ENCODE data around the gene TMCC3.

The TMCC3 gene

GRCh38 chr12:94667031-94667540, 16.7 kb upstream of the TMCC3 start:
- no peak for DNase-seq (ENCODE audit: extremely low spot score)
- ChIA-PET POLR2A (interaction anchor here (0.7 kb wide), 1 partner anchor 106 kb away, joined by 6 read pairs; no protein-coding TSS in a partner anchor), CTCF (interaction anchor here (1.2 to 2.0 kb wide), 3 partner anchors 9 to 40 kb away, joined by 3 to 5 read pairs (median 4); no protein-coding TSS in a partner anchor)
- TF ChIP-seq, protein P1, sequence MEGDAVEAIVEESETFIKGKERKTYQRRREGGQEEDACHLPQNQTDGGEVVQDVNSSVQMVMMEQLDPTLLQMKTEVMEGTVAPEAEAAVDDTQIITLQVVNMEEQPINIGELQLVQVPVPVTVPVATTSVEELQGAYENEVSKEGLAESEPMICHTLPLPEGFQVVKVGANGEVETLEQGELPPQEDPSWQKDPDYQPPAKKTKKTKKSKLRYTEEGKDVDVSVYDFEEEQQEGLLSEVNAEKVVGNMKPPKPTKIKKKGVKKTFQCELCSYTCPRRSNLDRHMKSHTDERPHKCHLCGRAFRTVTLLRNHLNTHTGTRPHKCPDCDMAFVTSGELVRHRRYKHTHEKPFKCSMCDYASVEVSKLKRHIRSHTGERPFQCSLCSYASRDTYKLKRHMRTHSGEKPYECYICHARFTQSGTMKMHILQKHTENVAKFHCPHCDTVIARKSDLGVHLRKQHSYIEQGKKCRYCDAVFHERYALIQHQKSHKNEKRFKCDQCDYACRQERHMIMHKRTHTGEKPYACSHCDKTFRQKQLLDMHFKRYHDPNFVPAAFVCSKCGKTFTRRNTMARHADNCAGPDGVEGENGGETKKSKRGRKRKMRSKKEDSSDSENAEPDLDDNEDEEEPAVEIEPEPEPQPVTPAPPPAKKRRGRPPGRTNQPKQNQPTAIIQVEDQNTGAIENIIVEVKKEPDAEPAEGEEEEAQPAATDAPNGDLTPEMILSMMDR (IDR thresholded peaks at IDR 0.05; ENCODE audit: control extremely low read depth, extremely low read depth, low read depth, missing control alignments) = no peak

DNA sequence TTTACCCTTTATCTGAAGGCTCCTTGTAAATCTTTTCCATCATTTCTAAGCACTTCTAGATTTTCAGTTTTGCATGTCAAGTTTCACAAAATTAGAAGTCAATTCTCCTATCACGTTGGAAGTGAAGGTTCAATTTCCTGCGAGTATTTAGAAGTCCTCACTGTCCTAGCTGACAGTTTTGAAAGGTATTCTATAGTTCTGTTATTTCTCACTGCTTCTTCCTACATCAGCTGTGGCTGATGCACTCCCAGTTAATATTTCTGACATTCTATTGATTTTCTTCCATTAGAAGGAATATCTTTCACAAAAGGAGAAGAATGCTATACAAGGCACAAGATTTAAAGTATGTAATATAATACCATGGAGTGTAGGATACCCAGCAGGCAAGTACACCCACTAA, 15.8 kb upstream of the TMCC3 start:
- POLR2A ChIA-PET = no interaction called here
- TF ChIP-seq, protein P1 (IDR thresholded peaks at IDR 0.05; ENCODE audit: control extremely low read depth, extremely low read depth, low read depth, missing control alignments) = no peak
- DNase-seq (ENCODE audit: extremely low spot score) = no peak
- CTCF ChIA-PET = interaction anchor here (0.8 to 2.0 kb wide), 6 partner anchors 8 to 209 kb away, joined by 3 to 4 read pairs (median 3); no protein-coding TSS in a partner anchor

GRCh38 chr12:94663702-94664101, 13.3 kb upstream of the TMCC3 start:
- TF ChIP-seq, protein P1 (IDR thresholded peaks at IDR 0.05; ENCODE audit: control extremely low read depth, extremely low read depth, low read depth, missing control alignments) = no peak
- ChIA-PET CTCF (interaction anchor here (0.8 to 1.7 kb wide), 4 partner anchors 8 to 11 kb away, joined by 3 to 4 read pairs (median 4); no protein-coding TSS in a partner anchor), POLR2A (no interaction called here)
- no peak for DNase-seq (ENCODE audit: extremely low spot score)

- no peak for DNase-seq (ENCODE audit: extremely low spot score)
- ChIA-PET CTCF (interaction anchor here (1.0 to 1.5 kb wide), 2 partner anchors 9 to 10 kb away, joined by 3 to 4 read pairs; no protein-coding TSS in a partner anchor), POLR2A (no interaction called here)
- TF ChIP-seq, protein P1 (IDR thresholded peaks at IDR 0.05; ENCODE audit: control extremely low read depth, extremely low read depth, low read depth, missing control alignments) = no peak
Observed at GRCh38 chr12:94663071-94663470, 12.7 kb upstream of the TMCC3 start.

GRCh38 chr12:94660436-94660835, 10.1 kb upstream of the TMCC3 start:
- ChIA-PET POLR2A (no interaction called here), CTCF (interaction anchor here (1.2 to 1.4 kb wide), 2 partner anchors 8 to 18 kb away, joined by 3 read pairs; no protein-coding TSS in a partner anchor)
- DNase-seq (ENCODE audit: extremely low spot score) = no peak
- TF ChIP-seq, protein P1 (IDR thresholded peaks at IDR 0.05; ENCODE audit: control extremely low read depth, extremely low read depth, low read depth, missing control alignments) = no peak

DNA sequence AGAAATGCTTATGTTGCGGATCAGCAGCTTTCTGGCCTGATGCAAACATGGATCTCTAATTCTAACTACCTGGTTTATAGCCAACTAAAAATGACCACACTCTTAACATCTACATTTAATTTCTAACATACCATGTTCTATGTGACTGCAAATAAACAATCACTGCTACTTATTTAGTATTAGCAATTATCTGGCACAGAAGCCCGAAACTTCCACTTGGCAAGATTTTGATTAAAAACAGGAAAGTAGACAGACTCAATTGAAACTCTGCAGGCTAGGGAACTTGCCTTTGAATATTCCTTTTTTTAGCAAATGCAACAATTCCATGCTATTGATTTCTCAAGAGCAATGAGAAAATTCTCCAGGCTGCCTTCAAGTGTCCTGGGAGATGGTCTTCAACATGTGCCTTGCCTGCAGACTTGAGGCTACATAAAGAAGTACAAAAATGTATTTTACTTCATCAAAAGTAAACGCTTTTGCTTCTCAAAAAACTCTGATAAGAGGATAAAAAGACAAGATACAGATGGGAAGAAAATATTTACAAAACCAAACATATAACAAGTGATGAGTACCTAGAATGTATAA, 9.1 kb upstream of the TMCC3 start:
- no peak for DNase-seq (ENCODE audit: extremely low spot score)
- ChIA-PET POLR2A (no interaction called here), CTCF (interaction anchor here (1.2 to 1.5 kb wide), 3 partner anchors 9 to 19 kb away, joined by 3 to 4 read pairs (median 3); no protein-coding TSS in a partner anchor)
- TF ChIP-seq, protein P1 (IDR thresholded peaks at IDR 0.05; ENCODE audit: control extremely low read depth, extremely low read depth, low read depth, missing control alignments) = no peak

All from GM10248 (cell line).